Stomach smooth muscle (tissue), 2 donors: Measurements from ENCODE around the gene PTAFR.

Experiments
- H3K27ac ChIP-seq: one replicate; pipeline ENCODE4 v1.7.0; 2013; ENCODE audit warnings: mild to moderate bottlenecking, low read length, inconsistent platforms
- H3K27me3 ChIP-seq, 2 donors: one replicate each; pipeline ENCODE4 v1.7.0; 2013; ENCODE audit warnings: low read length in 2 of 2; ENCODE audit not compliant: insufficient read depth in 2 of 2, control insufficient read depth in 1 of 2
- H3K36me3 ChIP-seq, 2 donors: one replicate each; pipeline ENCODE4 v1.7.0; 2013; ENCODE audit warnings: low read length in 2 of 2; ENCODE audit not compliant: control insufficient read depth in 2 of 2, insufficient read depth in 2 of 2
- H3K4me1 ChIP-seq: one replicate; pipeline ENCODE4 v1.7.0; 2013; ENCODE audit warnings: low read length; ENCODE audit not compliant: control insufficient read depth, insufficient read depth
- H3K4me3 ChIP-seq, 2 donors: one replicate each; pipeline ENCODE4 v1.7.0; 2013; ENCODE audit warnings: low read length in 2 of 2
- H3K9ac ChIP-seq, 2 donors: one replicate each; pipeline ENCODE4 v1.7.0; 2013; ENCODE audit warnings: low read length in 2 of 2, mild to moderate bottlenecking in 1 of 2
- H3K9me3 ChIP-seq, 2 donors: one replicate each; pipeline ENCODE4 v1.7.0; 2013; ENCODE audit warnings: low read length in 2 of 2; ENCODE audit not compliant: control insufficient read depth in 2 of 2
- donor health status: healthy.
- donor health status: Pancreatic carcinoma.

The PTAFR gene

DNA sequence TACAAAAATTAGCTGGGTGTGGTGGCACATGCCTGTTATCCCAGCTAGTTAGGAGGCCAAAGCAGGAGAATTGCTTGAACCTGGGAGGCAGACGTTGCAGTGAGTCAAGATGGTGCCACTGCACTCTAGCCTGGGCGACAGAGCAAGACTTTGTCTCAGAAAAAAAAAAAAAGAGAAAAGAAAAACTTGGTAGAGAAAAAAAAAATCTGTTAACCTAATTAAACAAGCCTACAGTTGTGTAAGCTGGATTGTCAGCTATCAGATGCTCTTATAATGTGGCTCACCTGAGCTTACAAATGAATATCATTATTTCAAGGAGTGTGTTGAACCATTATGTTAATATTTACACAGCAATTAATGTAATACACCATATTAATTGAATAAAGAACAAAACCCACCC lies 61.6 kb downstream of the PTAFR start:
- Histone ChIP-seq H3K27me3 (no peaks in the 10 kb centered on the region), H3K4me3 (no peak overlapping the region), H3K9ac (no peak overlapping the region), H3K9me3 (no peaks in the 10 kb centered on the region), H3K27ac (no peak overlapping the region), H3K4me1 (no peaks in the 10 kb centered on the region), H3K36me3 (no peaks in the 10 kb centered on the region)

DNA sequence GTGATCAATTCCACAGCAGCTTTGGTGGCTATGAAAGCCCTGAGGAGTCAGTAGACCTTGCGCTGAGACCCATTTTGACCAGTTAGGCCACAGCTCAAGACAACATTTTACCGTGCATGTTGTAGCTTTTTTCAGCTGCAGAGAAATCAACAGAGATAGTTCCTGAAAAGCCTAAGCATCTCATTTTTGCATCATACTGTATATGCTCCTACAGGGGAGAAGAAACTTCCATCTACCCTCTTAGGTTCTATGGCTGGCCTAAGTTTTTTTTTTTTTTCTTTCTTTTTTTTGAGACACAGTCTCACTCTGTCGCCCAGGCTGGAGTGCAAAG lies 63.3 kb downstream of the PTAFR start:
- Histone ChIP-seq H3K4me1 (no peaks in the 10 kb centered on the region), H3K9ac (no peak overlapping the region), H3K9me3 (no peaks in the 10 kb centered on the region), H3K4me3 (no peak overlapping the region), H3K27ac (no peak overlapping the region), H3K36me3 (no peaks in the 10 kb centered on the region), H3K27me3 (no peaks in the 10 kb centered on the region)

DNA sequence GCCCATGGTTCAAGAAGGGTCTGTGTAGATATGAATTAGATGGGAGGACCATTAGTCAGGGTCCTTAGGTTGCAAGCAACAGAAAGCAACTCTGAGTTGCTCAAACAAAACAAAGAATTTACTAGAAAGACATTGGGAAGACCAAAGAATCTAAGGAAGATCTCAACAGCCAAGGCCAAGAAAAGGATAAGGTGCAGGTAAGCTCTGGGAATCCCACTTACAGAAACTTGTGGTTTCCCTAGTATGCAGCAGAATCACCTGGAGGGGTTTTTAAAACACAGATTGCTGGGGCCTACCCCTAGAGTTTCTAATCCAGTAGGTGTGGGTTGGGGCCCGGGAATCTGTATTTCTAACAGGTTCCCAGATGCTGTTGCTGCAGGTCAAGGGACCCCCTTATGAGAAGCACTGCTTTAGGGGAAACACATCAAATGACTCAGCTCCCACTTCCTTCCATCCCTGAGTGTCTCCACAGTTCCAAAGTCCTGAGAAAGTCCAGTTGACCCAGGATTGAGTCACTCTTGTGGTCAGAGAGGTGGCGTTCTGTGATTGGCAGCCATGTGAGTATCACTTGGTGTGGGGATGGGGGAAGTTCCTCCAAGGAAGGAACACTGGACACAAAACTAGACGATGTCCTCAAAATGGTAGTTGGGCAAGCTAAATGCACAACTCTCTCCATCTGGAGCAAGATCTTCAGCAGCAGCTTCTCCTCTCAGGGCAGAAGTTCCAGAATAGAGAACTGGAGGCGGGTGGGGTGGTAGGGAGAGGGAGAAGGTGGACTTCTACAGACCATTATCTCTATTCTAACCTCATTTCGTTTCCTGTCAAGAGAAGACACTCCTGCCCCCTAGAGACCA lies 63.9 kb downstream of the PTAFR start:
- H3K27ac ChIP-seq, result no peak overlapping the region
- no peaks in the 10 kb centered on the region for H3K4me1 ChIP-seq
- H3K9ac ChIP-seq, result no peak overlapping the region
- no peak overlapping the region for H3K4me3 ChIP-seq
- H3K36me3 ChIP-seq, result no peaks in the 10 kb centered on the region
- no peaks in the 10 kb centered on the region for H3K9me3 ChIP-seq
- H3K27me3 ChIP-seq, result no peaks in the 10 kb centered on the region

DNA sequence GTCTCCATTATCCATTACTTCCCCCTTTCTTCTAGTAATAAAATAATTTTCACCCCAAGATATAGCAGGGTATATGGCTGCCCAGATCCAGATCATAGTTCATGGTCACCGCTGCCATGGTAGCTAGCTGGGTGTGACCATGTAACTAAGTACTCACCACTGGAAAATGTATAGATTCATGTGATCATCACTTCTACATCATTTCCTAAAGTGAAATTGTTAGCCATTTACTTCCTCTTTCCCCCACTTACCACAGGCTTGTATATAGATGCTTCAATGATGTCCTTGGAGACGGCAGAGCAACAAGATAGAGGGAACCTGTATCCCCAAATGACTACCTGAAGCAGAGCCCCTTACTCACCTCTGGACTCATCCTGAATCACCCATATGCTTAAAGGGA lies 65.3 kb downstream of the PTAFR start:
- H3K9me3 ChIP-seq, result no peaks in the 10 kb centered on the region
- no peak overlapping the region for H3K9ac ChIP-seq
- no peaks in the 10 kb centered on the region for H3K27me3 ChIP-seq
- H3K4me3 ChIP-seq, result no peak overlapping the region
- no peaks in the 10 kb centered on the region for H3K36me3 ChIP-seq
- H3K4me1 ChIP-seq, result no peaks in the 10 kb centered on the region
- H3K27ac ChIP-seq, result no peak overlapping the region

DNA sequence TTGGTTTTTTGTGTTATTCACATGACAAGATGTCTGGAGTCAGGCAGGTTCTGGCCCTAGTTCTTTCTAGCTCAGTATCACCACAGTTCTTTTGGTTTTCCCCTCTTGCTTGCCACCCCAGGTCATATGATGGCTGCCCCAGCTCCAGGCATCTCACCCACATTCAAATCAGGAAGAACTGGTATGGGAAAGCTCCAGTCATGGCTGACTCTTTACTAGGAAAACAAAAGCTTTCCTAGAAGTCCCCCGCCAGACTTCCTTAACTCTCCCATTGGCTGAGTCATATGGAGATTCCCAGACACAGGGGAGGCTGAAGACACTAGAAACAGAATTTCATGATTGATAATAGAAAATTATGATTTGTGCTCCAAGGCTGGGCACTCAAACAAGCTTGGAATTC lies 65.9 kb downstream of the PTAFR start:
- Histone ChIP-seq H3K36me3 (no peaks in the 10 kb centered on the region), H3K4me3 (no peak overlapping the region), H3K4me1 (no peaks in the 10 kb centered on the region), H3K27me3 (no peaks in the 10 kb centered on the region), H3K9ac (no peak overlapping the region), H3K27ac (no peak overlapping the region), H3K9me3 (no peaks in the 10 kb centered on the region)

DNA sequence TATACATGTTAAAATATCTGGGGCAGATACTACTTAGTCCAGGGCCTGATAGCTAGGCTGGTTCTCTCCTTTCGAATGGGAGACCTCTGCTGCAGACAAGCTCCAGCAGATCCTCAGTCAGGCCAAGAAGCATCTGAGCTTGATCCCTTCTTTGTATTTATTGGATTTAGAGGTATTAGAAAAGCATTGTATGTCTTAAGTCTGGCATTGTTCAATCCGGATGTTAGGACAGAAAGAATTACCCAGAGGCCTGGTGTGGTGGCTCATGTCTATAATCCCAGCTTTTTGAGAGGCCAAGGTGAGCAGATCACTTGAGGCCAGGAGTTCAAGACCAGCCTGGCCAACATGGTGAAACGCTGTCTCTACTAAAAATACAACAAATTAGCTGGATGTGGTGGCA lies 66.9 kb downstream of the PTAFR start:
- Histone ChIP-seq H3K9me3 (no peaks in the 10 kb centered on the region), H3K9ac (no peak overlapping the region)

DNA sequence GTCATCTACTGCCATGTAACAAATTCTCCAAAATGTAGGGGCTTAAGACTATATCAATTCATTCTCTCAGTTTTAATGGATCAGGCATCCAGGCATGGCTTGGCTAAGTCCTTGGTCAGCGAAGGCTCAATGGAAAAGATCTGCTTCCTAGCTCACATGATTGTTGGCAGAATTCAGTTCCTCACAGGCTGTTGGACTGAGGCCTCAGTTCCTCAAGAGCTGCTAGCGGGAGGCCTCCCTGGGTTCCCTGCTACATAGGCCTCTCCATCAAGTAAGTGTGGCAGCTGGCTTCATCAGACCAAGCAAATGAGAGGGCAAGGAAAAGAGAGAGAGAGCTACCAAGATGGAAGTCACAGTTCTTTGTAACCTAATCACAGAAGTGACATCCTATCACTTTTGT lies 68.5 kb downstream of the PTAFR start:
- Histone ChIP-seq H3K36me3 (no peaks in the 10 kb centered on the region), H3K27me3 (no peaks in the 10 kb centered on the region), H3K4me3 (no peak overlapping the region), H3K4me1 (peaks cover 4% of the 10 kb centered on the region), H3K9me3 (no peaks in the 10 kb centered on the region), H3K27ac (no peak overlapping the region), H3K9ac (no peak overlapping the region)

More for the DNA sequence above, 66.9 kb downstream of the PTAFR start:
- H3K36me3 ChIP-seq, result no peaks in the 10 kb centered on the region
- H3K4me3 ChIP-seq, result no peak overlapping the region
- no peaks in the 10 kb centered on the region for H3K27me3 ChIP-seq
- peaks cover 4% of the 10 kb centered on the region for H3K4me1 ChIP-seq
- no peak overlapping the region for H3K27ac ChIP-seq

DNA sequence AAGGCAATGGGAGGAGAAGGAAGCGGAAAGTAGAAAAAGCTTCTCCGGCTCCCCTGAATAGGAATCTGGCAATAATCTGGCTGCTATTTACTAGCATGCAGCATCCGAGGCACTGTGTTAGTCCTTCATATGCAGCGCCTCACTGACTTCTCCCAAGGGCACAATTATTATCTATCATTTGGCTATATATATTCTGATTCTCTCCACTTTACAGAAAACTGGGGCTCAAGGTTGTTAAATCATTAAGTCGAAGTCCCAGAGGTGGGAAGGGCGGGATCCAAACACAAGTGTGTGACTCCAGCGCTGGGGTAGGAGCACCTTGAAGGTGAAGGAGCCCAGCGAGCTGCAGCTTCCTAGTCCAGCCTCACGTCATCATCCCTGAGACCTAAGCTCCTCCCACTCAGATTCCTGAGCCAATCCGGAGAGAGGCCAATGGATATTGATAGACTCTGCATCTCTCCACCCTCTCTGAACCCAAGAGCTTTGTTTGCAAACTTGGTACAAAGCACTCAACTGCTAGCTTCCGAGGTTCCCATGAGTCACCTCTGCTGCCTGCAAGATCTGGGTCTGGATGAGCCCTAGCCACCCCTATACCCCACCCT lies 71.5 kb downstream of the PTAFR start:
- Histone ChIP-seq H3K9ac (no peak overlapping the region), H3K36me3 (no peaks in the 10 kb centered on the region), H3K9me3 (no peaks in the 10 kb centered on the region), H3K27ac (no peak overlapping the region), H3K4me1 (peaks cover 4% of the 10 kb centered on the region), H3K27me3 (no peaks in the 10 kb centered on the region), H3K4me3 (peak overlapping the region; percentile 37 to 54)

DNA sequence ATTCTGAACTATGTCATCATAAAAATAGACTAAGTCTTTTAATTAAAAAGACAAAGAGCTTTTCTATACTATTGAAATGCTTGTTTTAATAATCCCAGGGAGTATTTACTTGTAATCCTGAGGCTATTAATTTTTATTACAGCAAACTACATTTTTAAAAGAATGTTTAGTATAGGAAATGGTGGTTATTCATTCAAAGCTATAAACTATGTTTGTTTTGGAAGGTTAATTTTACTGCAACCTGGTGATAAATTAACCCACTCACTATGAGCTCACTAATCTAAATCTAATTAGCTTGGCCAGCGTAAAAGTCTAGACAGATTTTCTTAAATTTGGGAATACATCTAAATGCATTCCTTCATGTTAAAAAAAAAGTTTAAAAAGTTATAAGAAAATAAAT lies 74.3 kb downstream of the PTAFR start:
- no peaks in the 10 kb centered on the region for H3K9me3 ChIP-seq
- no peaks in the 10 kb centered on the region for H3K36me3 ChIP-seq

DNA sequence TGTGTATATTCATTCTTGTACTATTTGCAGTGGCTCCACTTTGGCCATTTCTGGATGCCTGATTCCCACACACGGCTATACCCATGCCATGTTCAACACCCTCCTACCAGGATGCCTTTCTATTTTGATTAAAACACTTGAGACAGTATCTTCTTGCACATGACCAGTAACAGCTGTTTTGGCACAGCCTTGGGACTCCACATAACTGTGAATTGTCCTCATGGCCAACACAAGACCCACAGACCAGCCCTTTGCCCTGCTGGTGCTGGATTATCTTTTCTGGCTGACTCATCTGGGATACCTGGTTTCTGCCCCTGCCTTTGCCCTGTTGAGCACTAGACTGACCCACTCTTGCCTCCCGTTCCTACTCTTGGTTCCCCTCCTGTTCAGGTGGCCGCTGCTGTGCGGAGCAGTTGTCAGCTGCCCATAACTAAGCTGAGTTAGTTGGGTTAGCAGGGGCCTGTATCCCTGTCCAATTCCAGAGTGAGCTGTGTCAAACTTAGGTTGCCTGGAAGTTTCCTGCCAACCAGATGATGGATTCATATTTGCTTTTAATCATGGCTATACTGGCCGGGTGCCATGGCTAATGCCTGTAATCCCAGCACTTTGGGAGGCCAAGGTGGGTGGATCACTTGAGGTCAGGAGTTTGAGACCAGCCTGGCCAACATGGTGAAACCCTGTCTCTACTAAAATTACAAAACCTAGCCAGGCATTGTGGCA lies 77.3 kb downstream of the PTAFR start:
- no peak overlapping the region for H3K27ac ChIP-seq
- H3K4me1 ChIP-seq, result no peaks in the 10 kb centered on the region
- no peak overlapping the region for H3K9ac ChIP-seq
- H3K4me3 ChIP-seq, result no peak overlapping the region
- no peaks in the 10 kb centered on the region for H3K36me3 ChIP-seq
- no peaks in the 10 kb centered on the region for H3K9me3 ChIP-seq
- peaks cover 0 to 9% of the 10 kb centered on the region in 2 donors for H3K27me3 ChIP-seq

More for the DNA sequence above, 74.3 kb downstream of the PTAFR start:
- Histone ChIP-seq H3K27ac (no peak overlapping the region), H3K4me3 (no peak overlapping the region), H3K27me3 (peaks cover 0 to 3% of the 10 kb centered on the region in 2 donors), H3K9ac (no peak overlapping the region), H3K4me1 (peaks cover 4% of the 10 kb centered on the region)
